Endothelial cell of umbilical vein (primary cell): ENCODE measurements around the gene ZNF341. TPM values are rescaled to one million over a fixed set of nuclear protein-coding genes. Genes with fewer than 3 reads are reported as not detected.

Experiments
- BruUV-seq: library from RNA; stranded (reverse); fragments of 400-500 nt; replicated peaks from 2 replicates; lab custom pipeline; 2021; lab: Mats Ljungman, UMichigan
- CTCF ChIA-PET: fragments of 300-600, 350-600 bp; sonication (Branson Sonifier 250); formaldehyde crosslinking; loops from one replicate; lab custom pipeline; 2021; ENCODE audit warnings: antibody characterized with exemption, inconsistent platforms; lab: Charles Lee
- POLR2A ChIA-PET: fragments of 300-600, 350-600 bp; sonication (Branson Sonifier 250); formaldehyde crosslinking; loops from one replicate; lab custom pipeline; 2021; ENCODE audit warnings: antibody characterized with exemption, inconsistent platforms; lab: Charles Lee
- DNase-seq: peaks from one replicate; pipeline ENCODE4 v3.0.0-alpha.2; 2011; ENCODE audit warnings: low read depth, low spot score
- FAIRE-seq: peaks from 2 replicates; lab custom pipeline; 2011; peaks lifted over from hg19 to GRCh38; lab: Jason Lieb, UNC
- H2AFZ ChIP-seq: 2 replicates; pipeline ENCODE4 v1.6.0; 2012; ENCODE audit warnings: low read depth, low read length, control low read depth, inconsistent platforms
- H3K27ac ChIP-seq: 2 replicates; pipeline ENCODE4 v1.5.1; 2011; ENCODE audit warnings: low read depth, mild to moderate bottlenecking, control low read depth, low read length, moderate library complexity; ENCODE audit not compliant: insufficient read depth
- H3K27me3 ChIP-seq, 2 experiments: 2 replicates each; pipeline versions ENCODE4 v1.6.0 to v1.6.1; 2011; ENCODE audit warnings: low read length in 2 of 2, mixed read lengths in 1 of 2; ENCODE audit not compliant: control insufficient read depth in 2 of 2, insufficient read depth in 2 of 2
- H3K36me3 ChIP-seq, 2 experiments: 2 replicates in 1 of 2; 3 replicates in 1 of 2; pipeline ENCODE4 v1.5.1; 2011; ENCODE audit warnings: low read length in 2 of 2, mild to moderate bottlenecking in 1 of 2, moderate library complexity in 1 of 2; ENCODE audit not compliant: control insufficient read depth in 2 of 2, insufficient read depth in 2 of 2; ENCODE audit errors: extremely low read depth in 1 of 2
- H3K4me1 ChIP-seq: 3 replicates; pipeline ENCODE4 v1.5.1; 2011; ENCODE audit warnings: mild to moderate bottlenecking, low read length; ENCODE audit not compliant: control insufficient read depth, insufficient read depth; ENCODE audit errors: extremely low read depth
- H3K4me2 ChIP-seq: 2 replicates; pipeline ENCODE4 v1.6.1; 2011; ENCODE audit warnings: low read length, control low read depth, mixed read lengths; ENCODE audit not compliant: insufficient read depth
- H3K4me3 ChIP-seq, 3 experiments: fragments of 200-600 bp in 1 of 3; sonication (generic), shearing (Covaris generic) in 1 of 3; replicated peaks in 1 of 3; 2 replicates each; pipeline ENCODE4 v1.5.1; 2011 to 2016; ENCODE audit warnings: control low read depth in 3 of 3, low read length in 3 of 3, mild to moderate bottlenecking in 2 of 3, inconsistent platforms in 1 of 3, low read depth in 1 of 3, moderate library complexity in 1 of 3; ENCODE audit not compliant: insufficient read depth in 1 of 3
- H3K79me2 ChIP-seq: 2 replicates; pipeline ENCODE4 v1.6.0; 2012; ENCODE audit warnings: low read length, inconsistent platforms; ENCODE audit not compliant: control insufficient read depth, insufficient read depth
- H3K9ac ChIP-seq: replicated peaks from 2 replicates; pipeline ENCODE3; 2011; ENCODE audit warnings: low read length, control low read depth; ENCODE audit not compliant: insufficient read depth; ENCODE audit errors: extremely low read depth
- H3K9me1 ChIP-seq: replicated peaks from 3 replicates; pipeline ENCODE4 v1.6.0; 2011; ENCODE audit warnings: mild to moderate bottlenecking, low read length; ENCODE audit not compliant: control insufficient read depth, insufficient read depth; ENCODE audit errors: extremely low read depth
- H3K9me3 ChIP-seq: replicated peaks from 2 replicates; pipeline ENCODE4 v1.5.1; 2012; ENCODE audit warnings: low read length, inconsistent platforms; ENCODE audit not compliant: control insufficient read depth, insufficient read depth
- H4K20me1 ChIP-seq: replicated peaks from 2 replicates; pipeline ENCODE3; 2011; ENCODE audit warnings: mild to moderate bottlenecking, low read length; ENCODE audit not compliant: control insufficient read depth, insufficient read depth; ENCODE audit errors: extremely low read depth
- FOS ChIP-seq: IDR thresholded peaks from 2 replicates; pipeline ENCODE4 v1.6.1; 2011; ENCODE audit warnings: mild to moderate bottlenecking, low read length, moderate library complexity, borderline replicate concordance; ENCODE audit not compliant: insufficient read depth
- GATA2 ChIP-seq: IDR thresholded peaks from 2 replicates; pipeline ENCODE4 v1.7.0; 2011; ENCODE audit warnings: low read depth, mild to moderate bottlenecking, moderate library complexity, mixed read lengths, low read length; ENCODE audit not compliant: insufficient read length, insufficient read depth
- JUN ChIP-seq: IDR thresholded peaks from 2 replicates; pipeline ENCODE4 v1.6.1; 2011; ENCODE audit warnings: borderline replicate concordance, low read depth; ENCODE audit not compliant: insufficient read length, insufficient read depth
- POLR2AphosphoS5 ChIP-seq: IDR thresholded peaks from 2 replicates; pipeline ENCODE4 v1.6.1; 2012; ENCODE audit warnings: low read depth, mild to moderate bottlenecking, control low read depth, low read length, moderate library complexity; ENCODE audit not compliant: insufficient read depth
- dilution Hi-C: fragments of 300-500 bp; cut with MboI; formaldehyde crosslinking; loops from one replicate; pipeline ENCODE4 v1.15.0; 2019; ENCODE audit warnings: low sequenced_read_pairs; ENCODE audit not compliant: extremely low pct_ligation_motif_present
- intact Hi-C: fragments of 100-400 bp; cut with micrococcal nuclease; formaldehyde crosslinking; loops from one replicate; pipeline ENCODE4 v1.10.0; 2022
- polyA plus RNA-seq, 4 experiments: library from polyadenylated mRNA; depleted of rRNA in 3 of 4; stranded (reverse) in 3 of 4; unstranded in 1 of 4; fragments of >200 nt; gene quantifications; 2 replicates each; pipeline versions ENCODE4 v1.2.1 to v1.2.3, GENCODE V29; 2011 to 2012; ENCODE audit warnings: missing spikeins in 1 of 4
- total RNA-seq: library from RNA; stranded (reverse); gene quantifications from 2 replicates; pipeline ENCODE4 v1.2.3, GENCODE V29; 2021

The ZNF341 gene
- total and polyA plus RNA-seq, 2 donors (not counting 3 experiments of a cell fraction or from before 2014, with no cell fraction given) = 4.9 TPM

DNA sequence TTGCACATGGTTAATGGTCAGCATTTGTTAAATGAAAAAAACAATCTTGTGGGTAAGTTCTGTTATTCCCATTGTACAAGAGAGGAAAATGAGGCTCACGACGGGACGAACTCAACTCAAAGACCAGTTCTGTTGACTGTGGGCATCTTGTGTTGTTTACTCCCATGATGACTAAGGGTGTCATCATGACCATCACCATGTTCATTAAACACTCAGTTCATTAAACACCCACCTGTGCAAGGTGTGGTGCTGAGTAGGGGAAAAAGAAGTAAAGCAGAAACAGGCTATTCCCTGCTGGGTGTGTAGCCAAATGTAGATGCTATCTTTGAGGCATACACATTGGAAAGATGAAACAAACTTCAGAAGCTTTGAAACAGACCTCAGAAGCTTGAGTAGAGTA lies 83.9 kb downstream of the ZNF341 start:
- BruUV-seq = no TSS peak
- ChIA-PET CTCF (interaction anchor here (1.5 kb wide), 1 partner anchor 17 kb away, joined by 3 read pairs; no protein-coding TSS in a partner anchor), POLR2A (no interaction called here)
- Histone ChIP-seq H3K9me1 (peaks cover 2% of the 10 kb centered on the region), H4K20me1 (peaks cover 25% of the 10 kb centered on the region), H3K9me3 (no peaks in the 10 kb centered on the region), H3K79me2 (peaks cover 90% of the 10 kb centered on the region), H3K4me3 (no peak overlapping the region), H2AFZ (no peak overlapping the region), H3K9ac (no peak overlapping the region), H3K4me2 (no peak overlapping the region), H3K4me1 (peaks cover 23% of the 10 kb centered on the region), H3K36me3 (peaks cover 0 to 3% of the 10 kb centered on the region in 2 experiments), H3K27ac (no peak overlapping the region), H3K27me3 (no peaks in the 10 kb centered on the region)
- no peak for DNase-seq
- no peak for TF ChIP-seq JUN
- no peak for TF ChIP-seq POLR2AphosphoS5
- no peak for FAIRE-seq
- intact Hi-C loops = no loop called here
- dilution Hi-C loops = no loop called here

DNA sequence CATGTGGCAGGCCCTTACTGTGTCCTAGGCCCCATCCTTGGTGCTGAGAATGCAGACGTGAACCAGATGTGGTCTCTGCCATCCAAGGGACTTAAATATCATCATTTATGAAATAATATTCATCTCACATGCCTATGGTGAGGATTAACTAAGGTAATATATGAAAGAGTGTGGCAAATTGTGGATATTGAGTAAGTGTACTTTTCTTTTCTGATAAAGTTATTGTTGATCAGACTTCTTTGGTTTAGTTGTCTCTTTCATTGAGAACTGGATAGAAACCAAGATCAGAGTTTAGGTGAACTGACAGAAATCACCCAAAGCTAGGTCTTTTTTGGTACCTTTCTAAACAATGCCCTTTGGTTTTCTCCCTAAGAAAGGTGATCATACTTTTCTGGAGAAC lies 84.4 kb downstream of the ZNF341 start:
- H2AFZ ChIP-seq = no peak overlapping the region
- BruUV-seq = no TSS peak
- intact Hi-C loops = no loop called here
- peaks cover 25% of the 10 kb centered on the region for H4K20me1 ChIP-seq
- DNase-seq (no peak), FAIRE-seq (no peak)
- no peak for TF ChIP-seq FOS
- no peak for TF ChIP-seq GATA2
- dilution Hi-C loops = no loop called here
- H3K36me3 ChIP-seq = peaks cover 0 to 3% of the 10 kb centered on the region in 2 experiments
- H3K4me3 ChIP-seq = no peak overlapping the region
- H3K9me3 ChIP-seq = no peaks in the 10 kb centered on the region
- POLR2A ChIA-PET = no interaction called here
- no peak overlapping the region for H3K27ac ChIP-seq
- H3K9me1 ChIP-seq = peaks cover 2% of the 10 kb centered on the region
- H3K27me3 ChIP-seq = no peaks in the 10 kb centered on the region
- CTCF ChIA-PET = no interaction called here
- H3K9ac ChIP-seq = no peak overlapping the region
- peaks cover 23% of the 10 kb centered on the region for H3K4me1 ChIP-seq
- peaks cover 95% of the 10 kb centered on the region for H3K79me2 ChIP-seq
- H3K4me2 ChIP-seq = no peak overlapping the region
